Lower leg skin (tissue), 3 donors: ENCODE measurements around the gene MAL.

Experiments
- POLR2A ChIP-seq, 2 donors: fragments of 450-650 bp; IDR thresholded peaks; one replicate each; pipeline ENCODE4 v1.6.1; 2016 to 2017; ENCODE audit warnings: antibody characterized with exemption in 2 of 2, mild to moderate bottlenecking in 1 of 2, moderate library complexity in 1 of 2
- TF ChIP-seq, protein P1 (sequence below), 3 donors: fragments of 450-650 bp; IDR thresholded peaks; one replicate each; pipeline ENCODE4 v1.5.1; 2016; ENCODE audit warnings: antibody characterized with exemption in 3 of 3, mild to moderate bottlenecking in 3 of 3, moderate library complexity in 2 of 3

DNA sequence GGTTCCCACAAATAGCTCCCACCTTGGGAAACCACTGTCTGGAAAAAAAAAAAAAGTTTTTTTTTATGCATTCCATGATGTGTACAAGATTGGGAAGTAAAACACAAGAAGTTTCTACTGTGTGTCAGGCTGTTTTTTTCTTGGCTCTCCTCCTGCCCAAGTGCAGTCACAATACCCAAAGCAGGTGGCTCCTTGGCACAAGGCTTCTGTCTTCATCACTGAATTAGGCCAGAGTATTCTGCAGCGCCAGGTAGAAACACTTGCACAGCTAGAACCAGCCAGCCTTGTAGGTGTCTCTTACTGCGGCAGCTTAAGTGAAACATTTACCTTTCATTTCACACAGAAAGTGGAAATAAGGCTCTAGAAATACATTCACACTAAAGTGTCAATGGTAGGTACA, 23.8 kb upstream of the MAL start:
- TF ChIP-seq, protein P1, sequence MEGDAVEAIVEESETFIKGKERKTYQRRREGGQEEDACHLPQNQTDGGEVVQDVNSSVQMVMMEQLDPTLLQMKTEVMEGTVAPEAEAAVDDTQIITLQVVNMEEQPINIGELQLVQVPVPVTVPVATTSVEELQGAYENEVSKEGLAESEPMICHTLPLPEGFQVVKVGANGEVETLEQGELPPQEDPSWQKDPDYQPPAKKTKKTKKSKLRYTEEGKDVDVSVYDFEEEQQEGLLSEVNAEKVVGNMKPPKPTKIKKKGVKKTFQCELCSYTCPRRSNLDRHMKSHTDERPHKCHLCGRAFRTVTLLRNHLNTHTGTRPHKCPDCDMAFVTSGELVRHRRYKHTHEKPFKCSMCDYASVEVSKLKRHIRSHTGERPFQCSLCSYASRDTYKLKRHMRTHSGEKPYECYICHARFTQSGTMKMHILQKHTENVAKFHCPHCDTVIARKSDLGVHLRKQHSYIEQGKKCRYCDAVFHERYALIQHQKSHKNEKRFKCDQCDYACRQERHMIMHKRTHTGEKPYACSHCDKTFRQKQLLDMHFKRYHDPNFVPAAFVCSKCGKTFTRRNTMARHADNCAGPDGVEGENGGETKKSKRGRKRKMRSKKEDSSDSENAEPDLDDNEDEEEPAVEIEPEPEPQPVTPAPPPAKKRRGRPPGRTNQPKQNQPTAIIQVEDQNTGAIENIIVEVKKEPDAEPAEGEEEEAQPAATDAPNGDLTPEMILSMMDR (IDR thresholded peaks at IDR 0.05) = no peak
- TF ChIP-seq POLR2A (IDR thresholded peaks at IDR 0.05) = no peak
